ENCODE results near the gene ERC2. TPM values are rescaled to one million over a fixed set of nuclear protein-coding genes. Genes with fewer than 3 reads are reported as not detected.

The ERC2 gene
- total and polyA plus RNA-seq, 2 of the 8 experiments (the other 6 are each of a cell fraction or from before 2014, with no cell fraction given): 16.4 to 22.8 TPM

DNA sequence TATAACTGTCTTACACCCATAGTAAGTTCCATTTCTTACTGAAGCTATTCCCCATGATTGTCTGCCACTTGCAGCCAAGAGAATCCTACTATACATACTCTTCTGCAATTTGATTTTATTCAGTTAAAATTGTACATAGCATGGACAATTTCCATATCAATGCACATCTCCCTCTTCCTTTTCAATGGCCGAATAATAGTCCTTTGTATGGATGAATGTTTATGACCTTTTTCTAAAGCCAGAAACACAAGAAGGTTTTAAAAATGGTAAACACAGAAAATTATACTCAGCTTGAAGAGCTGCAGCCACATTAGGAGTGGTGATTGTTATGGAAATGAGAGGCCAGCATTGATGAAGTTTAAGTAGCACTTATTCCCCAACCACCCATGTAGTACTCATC, 8.5 kb upstream of the ERC2 start:
- H2BK15ac ChIP-seq (ENCODE audit: low read length): no peak overlapping the region
- H3K23ac ChIP-seq (ENCODE audit: insufficient read length): no peak overlapping the region
- no peak overlapping the region for H3K27ac ChIP-seq (ENCODE audit: low read depth, low read length)
- no peak overlapping the region for H3K56ac ChIP-seq (replicated peaks; ENCODE audit: insufficient read length, low read depth, low read length)
- TF ChIP-seq HDAC6 (IDR thresholded peaks at IDR 0.05; ENCODE audit: low read depth, low read length) (no peak), FOSL1 (IDR thresholded peaks at IDR 0.05; ENCODE audit: insufficient read depth, low read depth, low read length) (no peak), RBBP5 (IDR thresholded peaks at IDR 0.05; ENCODE audit: borderline replicate concordance, low read depth, low read length) (no peak), BACH1 (IDR thresholded peaks at IDR 0.05; ENCODE audit: low read length) (no peak), NRF1 (IDR thresholded peaks at IDR 0.05; ENCODE audit: low read depth, low read length) (no peak), TEAD4 (IDR thresholded peaks at IDR 0.05; ENCODE audit: low read depth, low read length) (no peak), SIX5 (IDR thresholded peaks at IDR 0.05; ENCODE audit: low read depth, low read length) (no peak), TAF7 (optimal IDR thresholded peaks at IDR 0.05; ENCODE audit: borderline replicate concordance, low read depth, low read length) (no peak)
- TF ChIP-seq, protein P1, sequence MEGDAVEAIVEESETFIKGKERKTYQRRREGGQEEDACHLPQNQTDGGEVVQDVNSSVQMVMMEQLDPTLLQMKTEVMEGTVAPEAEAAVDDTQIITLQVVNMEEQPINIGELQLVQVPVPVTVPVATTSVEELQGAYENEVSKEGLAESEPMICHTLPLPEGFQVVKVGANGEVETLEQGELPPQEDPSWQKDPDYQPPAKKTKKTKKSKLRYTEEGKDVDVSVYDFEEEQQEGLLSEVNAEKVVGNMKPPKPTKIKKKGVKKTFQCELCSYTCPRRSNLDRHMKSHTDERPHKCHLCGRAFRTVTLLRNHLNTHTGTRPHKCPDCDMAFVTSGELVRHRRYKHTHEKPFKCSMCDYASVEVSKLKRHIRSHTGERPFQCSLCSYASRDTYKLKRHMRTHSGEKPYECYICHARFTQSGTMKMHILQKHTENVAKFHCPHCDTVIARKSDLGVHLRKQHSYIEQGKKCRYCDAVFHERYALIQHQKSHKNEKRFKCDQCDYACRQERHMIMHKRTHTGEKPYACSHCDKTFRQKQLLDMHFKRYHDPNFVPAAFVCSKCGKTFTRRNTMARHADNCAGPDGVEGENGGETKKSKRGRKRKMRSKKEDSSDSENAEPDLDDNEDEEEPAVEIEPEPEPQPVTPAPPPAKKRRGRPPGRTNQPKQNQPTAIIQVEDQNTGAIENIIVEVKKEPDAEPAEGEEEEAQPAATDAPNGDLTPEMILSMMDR (IDR thresholded peaks at IDR 0.05; ENCODE audit: control extremely low read depth in 1 of 3, insufficient read depth in 1 of 3, low read depth in 1 of 3, low read length in 3 of 3): no peak
- TF ChIP-seq, protein P2, sequence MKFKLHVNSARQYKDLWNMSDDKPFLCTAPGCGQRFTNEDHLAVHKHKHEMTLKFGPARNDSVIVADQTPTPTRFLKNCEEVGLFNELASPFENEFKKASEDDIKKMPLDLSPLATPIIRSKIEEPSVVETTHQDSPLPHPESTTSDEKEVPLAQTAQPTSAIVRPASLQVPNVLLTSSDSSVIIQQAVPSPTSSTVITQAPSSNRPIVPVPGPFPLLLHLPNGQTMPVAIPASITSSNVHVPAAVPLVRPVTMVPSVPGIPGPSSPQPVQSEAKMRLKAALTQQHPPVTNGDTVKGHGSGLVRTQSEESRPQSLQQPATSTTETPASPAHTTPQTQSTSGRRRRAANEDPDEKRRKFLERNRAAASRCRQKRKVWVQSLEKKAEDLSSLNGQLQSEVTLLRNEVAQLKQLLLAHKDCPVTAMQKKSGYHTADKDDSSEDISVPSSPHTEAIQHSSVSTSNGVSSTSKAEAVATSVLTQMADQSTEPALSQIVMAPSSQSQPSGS (IDR thresholded peaks at IDR 0.05; ENCODE audit: low read length): no peak
- peaks cover 0 to 4% (median 1%) of the 10 kb centered on the region in 4 experiments; a peak in 2 of 7 replicates for H3K4me1 ChIP-seq (replicated peaks in 1 of 4; ENCODE audit: control insufficient read depth in 3 of 4, insufficient read depth in 4 of 4, low read length in 3 of 4)
- 0 out of 8 replicates have a peak overlapping the region, but pooled peaks of 1 of the 4 experiments have one; percentile 9 for H3K4me3 ChIP-seq (ENCODE audit: extremely low read depth in 1 of 4, insufficient read depth in 2 of 4, low read depth in 3 of 4, low read length in 4 of 4)
- no peaks in the 10 kb centered on the region for H3K79me1 ChIP-seq (ENCODE audit: low read depth, low read length)
- no peak overlapping the region for H4K8ac ChIP-seq (ENCODE audit: extremely low read depth, insufficient read depth, low read length)
- H3K23me2 ChIP-seq (ENCODE audit: low read depth, low read length): no peaks in the 10 kb centered on the region
- DNase-seq (ENCODE audit: low read depth in 1 of 2, low spot score in 2 of 2): no peak
- H3K36me3 ChIP-seq (ENCODE audit: control insufficient read depth in 2 of 4, insufficient read depth in 4 of 4, low read length in 3 of 4): no peaks in the 10 kb centered on the region
- no peak overlapping the region for H2BK12ac ChIP-seq (ENCODE audit: low read depth, low read length)
- no peak overlapping the region for H3K4ac ChIP-seq (replicated peaks; ENCODE audit: insufficient read length, low read depth, low read length)
- no peak overlapping the region for H2BK120ac ChIP-seq (replicated peaks; ENCODE audit: low read depth, low read length)
- H3K14ac ChIP-seq (ENCODE audit: insufficient read length): no peak overlapping the region
- H2BK20ac ChIP-seq (ENCODE audit: low read length): no peak overlapping the region
- no peaks in the 10 kb centered on the region for H3K9me3 ChIP-seq (ENCODE audit: insufficient read depth in 2 of 2, low read depth in 1 of 2, low read length in 1 of 2)
- H3K18ac ChIP-seq (ENCODE audit: extremely low read depth, low read length): no peak overlapping the region
- 78% methylated on average over 1 of the region's 1 CpG; no CpG with 5 or more reads in 1 of the 2 experiments for WGBS, 2 experiments (ENCODE audit: extremely low coverage in 1 of 2, insufficient coverage in 1 of 2, insufficient read length in 1 of 2, insufficient replicate concordance in 2 of 2, low coverage in 1 of 2, low lambda C conversion rate in 2 of 2, missing lambda C conversion rate in 1 of 2)
- no peaks in the 10 kb centered on the region for H3K79me2 ChIP-seq (ENCODE audit: control insufficient read depth in 1 of 2, insufficient read depth in 2 of 2, low read length in 2 of 2)
- H3K27me3 ChIP-seq (replicated peaks in 1 of 4; ENCODE audit: control insufficient read depth in 3 of 4, extremely low read depth in 1 of 4, insufficient read depth in 3 of 4, low read length in 3 of 4): no peaks in the 10 kb centered on the region
- FAIRE-seq: no peak
- no peak overlapping the region for H2AK5ac ChIP-seq (ENCODE audit: low read depth, low read length)
- no peak overlapping the region for H3K4me2 ChIP-seq (ENCODE audit: insufficient read depth in 1 of 2, low read depth in 2 of 2, low read length in 2 of 2)
- no peaks in the 10 kb centered on the region for H4K20me1 ChIP-seq (replicated peaks in 1 of 2; ENCODE audit: control insufficient read depth in 1 of 2, insufficient read depth in 2 of 2, low read length in 2 of 2)
- CTCF ChIA-PET (ENCODE audit: partially characterized antibody): interaction anchor here (0.7 to 3.4 kb wide), 5 partner anchors 18 to 136 kb away, joined by 3 to 10 read pairs (median 6); no protein-coding TSS in a partner anchor
- H2BK5ac ChIP-seq (ENCODE audit: low read depth, low read length): no peak overlapping the region
- POLR2A ChIA-PET (ENCODE audit: partially characterized antibody): no interaction called here
- no peak overlapping the region for H4K5ac ChIP-seq (ENCODE audit: insufficient read length, low read depth, low read length)
- no peak overlapping the region for H2AFZ ChIP-seq (ENCODE audit: low read length)
- H4K91ac ChIP-seq (replicated peaks; ENCODE audit: insufficient read length, low read length): no peak overlapping the region
- no peak overlapping the region for H3K9ac ChIP-seq (replicated peaks in 1 of 4; ENCODE audit: extremely low read depth in 1 of 4, low read depth in 3 of 4, low read length in 3 of 4)

Measured in H1 (cell line).